NCI-H446 (cell line): ENCODE measurements around the gene DICER1.
"Not testable (repeated sequence)": the region's sequence is repeated elsewhere in the genome, so short reads cannot be mapped to it uniquely, and the experiment has no call there.

ENCODE experiments used
- DNase-seq, 2 experiments: peaks; one replicate each; lab custom pipeline; 2025; lab: John Stamatoyannopoulos, UW

The DICER1 gene

GRCh38 chr14:95150910-95151309 lies 6.4 kb downstream of the DICER1 start:
- DNase-seq: no peak

- no peak for DNase-seq
Observed at GRCh38 chr14:95149441-95149840, 7.9 kb downstream of the DICER1 start.

- DNase-seq: no peak
Observed at GRCh38 chr14:95147597-95147996, 9.7 kb downstream of the DICER1 start.

GRCh38 chr14:95146079-95146771 lies 11.1 kb downstream of the DICER1 start:
- no peak for DNase-seq

- no peak for DNase-seq
Observed at GRCh38 chr14:95144849-95145248, 12.5 kb downstream of the DICER1 start.

- no peak for DNase-seq
Observed at GRCh38 chr14:95143808-95144620, 13.3 kb downstream of the DICER1 start.

GRCh38 chr14:95142208-95142607 lies 15.1 kb downstream of the DICER1 start:
- no peak for DNase-seq

- no peak for DNase-seq
Observed at GRCh38 chr14:95141684-95142083, 15.6 kb downstream of the DICER1 start.

- no peak for DNase-seq
Observed at GRCh38 chr14:95140060-95140858, 17.1 kb downstream of the DICER1 start.

- no peak for DNase-seq
Observed at GRCh38 chr14:95138876-95139275, 18.5 kb downstream of the DICER1 start.

GRCh38 chr14:95138455-95138854 lies 18.9 kb downstream of the DICER1 start:
- not testable (repeated sequence) for DNase-seq

GRCh38 chr14:95137804-95138167 lies 19.5 kb downstream of the DICER1 start:
- DNase-seq: no peak

GRCh38 chr14:95137164-95137803 lies 20.0 kb downstream of the DICER1 start:
- DNase-seq: no peak

- DNase-seq: no peak
Observed at GRCh38 chr14:95136631-95137030, 20.7 kb downstream of the DICER1 start.

- no peak for DNase-seq
Observed at GRCh38 chr14:95134304-95134933, 22.9 kb downstream of the DICER1 start.

- DNase-seq: no peak
Observed at GRCh38 chr14:95133282-95133681, 24.0 kb downstream of the DICER1 start.

GRCh38 chr14:95132760-95133159 lies 24.6 kb downstream of the DICER1 start:
- no peak for DNase-seq

GRCh38 chr14:95130549-95130948 lies 26.8 kb downstream of the DICER1 start:
- no peak for DNase-seq

- DNase-seq: no peak
Observed at GRCh38 chr14:95128140-95128539, 29.2 kb downstream of the DICER1 start.

GRCh38 chr14:95127531-95127911 lies 29.8 kb downstream of the DICER1 start:
- DNase-seq: no peak

- no peak for DNase-seq
Observed at GRCh38 chr14:95126906-95127530, 30.3 kb downstream of the DICER1 start.
